ENCODE data around the gene CDC42EP2.

Gene CDC42EP2

DNA sequence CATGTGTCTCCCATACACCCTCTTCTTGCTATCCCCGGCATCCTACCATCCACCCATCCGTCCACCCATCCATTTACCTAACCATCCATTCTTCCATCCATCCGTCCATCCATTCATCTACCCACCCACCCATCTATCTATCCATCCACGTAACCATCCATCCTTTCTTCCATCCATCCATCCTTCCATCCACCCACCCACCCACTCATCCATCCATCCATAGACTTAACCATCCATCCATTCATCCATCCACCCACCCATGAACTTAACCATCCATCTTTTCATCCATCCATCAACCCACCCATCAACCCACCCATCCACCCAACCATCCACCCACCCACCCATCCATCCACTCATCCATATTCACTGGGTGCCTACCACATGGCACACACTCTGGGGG is 10.6 kb upstream of the CDC42EP2 start:
- no peak overlapping the region for H3K4me3 ChIP-seq (ENCODE audit: low read depth, low read length)
- no peak for TF ChIP-seq CTCF (conservative IDR thresholded peaks at IDR 0.05; ENCODE audit: low read depth, low read length)
- no peak for DNase-seq (ENCODE audit: low read depth)

DNA sequence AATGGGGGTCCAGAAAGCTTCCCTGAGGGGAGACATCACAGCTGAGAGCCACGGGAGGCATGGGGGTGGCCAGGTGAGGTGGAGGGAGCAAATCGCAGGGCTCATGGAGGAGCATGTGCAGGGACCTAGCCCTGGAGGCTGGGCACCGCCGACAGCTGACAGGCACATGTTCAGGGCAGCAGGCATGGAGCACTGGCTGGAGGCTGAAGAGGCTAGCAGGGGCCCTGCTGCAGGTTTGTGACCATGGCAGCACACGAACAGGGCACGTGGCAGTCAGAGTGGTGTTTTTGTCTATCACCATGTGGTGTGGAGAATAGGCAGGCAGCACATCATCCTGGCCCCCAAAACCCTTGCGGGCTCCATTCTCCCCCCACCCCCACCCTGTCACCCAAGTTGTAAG is 10.1 kb upstream of the CDC42EP2 start:
- no peak for TF ChIP-seq CTCF (conservative IDR thresholded peaks at IDR 0.05; ENCODE audit: low read depth, low read length)
- DNase-seq (ENCODE audit: low read depth), result no peak
- no peak overlapping the region for H3K4me3 ChIP-seq (ENCODE audit: low read depth, low read length)

DNA sequence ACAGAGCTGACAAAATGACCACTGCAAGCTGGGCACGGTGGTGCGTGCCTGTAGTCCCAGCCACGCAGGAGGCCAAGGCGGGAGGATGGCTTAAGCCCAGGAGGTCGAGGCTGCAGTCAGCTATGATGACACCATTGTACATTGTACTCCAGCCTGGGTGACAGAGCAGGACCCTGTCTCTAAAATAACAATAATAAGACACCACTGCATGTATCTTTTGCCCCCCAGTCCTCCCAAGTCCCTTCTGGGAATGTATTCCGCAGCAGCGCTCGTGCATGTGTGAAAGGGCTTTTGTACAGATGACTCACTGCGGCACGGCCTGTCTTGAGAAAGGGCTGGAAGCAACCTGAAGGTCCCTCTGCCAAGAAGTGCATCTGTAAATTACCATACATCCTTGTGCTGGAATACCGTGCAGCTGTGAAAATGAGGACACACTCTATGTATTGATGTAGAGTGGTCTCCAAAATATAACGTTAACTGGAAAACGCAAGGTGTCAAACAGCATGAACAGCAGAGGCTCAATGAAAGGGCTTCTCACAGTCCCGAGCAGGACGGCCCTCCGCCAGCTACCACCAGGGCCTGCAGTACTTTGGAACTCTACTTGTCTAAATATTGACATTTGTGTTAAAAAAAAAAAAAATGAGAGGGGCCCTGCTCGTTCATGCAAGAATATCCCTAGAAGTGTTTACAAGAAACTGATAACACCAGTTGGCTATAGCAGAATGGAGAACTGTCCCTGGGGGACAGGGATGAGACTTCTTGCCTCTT is 9.0 kb upstream of the CDC42EP2 start:
- TF ChIP-seq CTCF (conservative IDR thresholded peaks at IDR 0.05; ENCODE audit: low read depth, low read length), result no peak
- H3K4me3 ChIP-seq (ENCODE audit: low read depth, low read length), result no peak overlapping the region
- DNase-seq (ENCODE audit: low read depth), result peak; percentile 88

DNA sequence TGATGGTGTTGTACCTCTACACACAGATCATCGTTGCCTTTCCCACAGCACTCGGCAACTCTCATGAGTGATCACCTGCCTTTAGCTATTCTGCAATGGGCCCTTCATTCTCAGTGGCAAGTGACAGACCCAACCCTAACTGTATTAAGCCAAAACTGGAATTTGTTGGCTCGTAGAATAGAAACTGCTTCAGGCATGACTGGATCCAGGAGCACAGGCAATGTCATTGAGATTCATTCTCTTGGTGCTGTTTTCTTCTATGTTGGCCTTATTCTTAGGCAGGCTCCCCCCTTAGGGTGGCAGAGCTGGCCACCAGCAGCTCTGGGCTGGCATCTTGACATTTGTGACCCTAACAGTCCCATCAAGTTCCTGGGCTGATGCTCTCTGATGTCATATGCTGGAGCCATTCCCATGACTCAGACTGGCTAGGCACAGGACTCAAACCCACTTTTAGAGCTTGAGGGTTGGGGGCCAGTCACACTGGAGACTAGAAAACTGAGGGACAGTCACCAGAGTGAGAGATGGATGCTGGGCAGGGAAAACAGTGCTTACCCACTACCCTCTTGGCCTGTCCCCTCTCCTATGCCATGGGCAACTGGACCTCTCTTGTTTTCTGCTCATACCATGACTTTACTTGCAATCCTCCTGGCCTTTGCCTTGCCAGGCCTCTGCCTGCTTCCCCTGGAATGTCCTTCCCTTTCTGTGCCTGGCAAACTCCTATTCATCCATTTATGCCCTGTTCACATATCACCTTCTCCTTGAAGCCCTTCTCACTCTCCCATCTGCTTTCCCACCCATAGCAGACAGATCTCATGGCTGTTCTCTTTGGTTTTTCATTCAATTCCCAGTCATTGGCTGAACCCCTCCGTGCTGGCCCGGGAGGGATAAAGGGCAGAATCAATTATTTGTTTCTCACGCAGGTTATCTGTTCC is 7.1 kb upstream of the CDC42EP2 start:
- no peak overlapping the region for H3K4me3 ChIP-seq (ENCODE audit: low read depth, low read length)
- DNase-seq (ENCODE audit: low read depth), result no peak
- TF ChIP-seq CTCF (conservative IDR thresholded peaks at IDR 0.05; ENCODE audit: low read depth, low read length), result no peak

DNA sequence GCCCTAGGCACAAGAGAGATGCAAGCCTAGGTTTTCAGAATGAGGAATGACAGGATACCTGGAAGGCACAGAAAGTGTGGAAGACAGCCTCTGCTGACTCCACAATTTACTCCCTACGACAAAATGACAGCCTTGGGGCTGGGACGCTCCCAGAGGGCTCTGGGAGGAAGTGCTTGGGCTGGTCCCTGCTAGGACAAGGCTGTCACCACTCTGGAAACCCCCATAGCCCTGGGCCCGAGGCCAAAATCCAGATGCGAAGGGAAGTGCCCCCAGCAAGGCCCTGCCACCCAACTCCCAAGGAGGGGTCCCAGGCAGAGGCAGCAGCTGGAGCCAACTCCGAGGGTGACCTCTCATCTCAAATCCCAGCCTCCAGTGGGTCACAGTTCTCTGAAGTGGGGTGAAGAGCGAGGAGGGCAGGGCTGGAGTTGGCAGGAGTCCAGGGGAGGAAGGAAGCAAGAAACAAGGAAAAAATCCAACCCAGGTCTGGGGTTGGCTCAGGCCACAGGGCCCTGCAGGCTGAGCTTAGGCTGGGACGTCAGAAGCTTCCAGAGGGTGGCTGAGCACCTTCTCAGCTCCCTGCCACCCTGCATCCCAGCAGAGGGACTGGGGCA is 6.3 kb upstream of the CDC42EP2 start:
- H3K4me3 ChIP-seq (ENCODE audit: low read depth, low read length), result no peak overlapping the region
- peak; percentile 35 for DNase-seq (ENCODE audit: low read depth)
- no peak for TF ChIP-seq CTCF (conservative IDR thresholded peaks at IDR 0.05; ENCODE audit: low read depth, low read length)

DNA sequence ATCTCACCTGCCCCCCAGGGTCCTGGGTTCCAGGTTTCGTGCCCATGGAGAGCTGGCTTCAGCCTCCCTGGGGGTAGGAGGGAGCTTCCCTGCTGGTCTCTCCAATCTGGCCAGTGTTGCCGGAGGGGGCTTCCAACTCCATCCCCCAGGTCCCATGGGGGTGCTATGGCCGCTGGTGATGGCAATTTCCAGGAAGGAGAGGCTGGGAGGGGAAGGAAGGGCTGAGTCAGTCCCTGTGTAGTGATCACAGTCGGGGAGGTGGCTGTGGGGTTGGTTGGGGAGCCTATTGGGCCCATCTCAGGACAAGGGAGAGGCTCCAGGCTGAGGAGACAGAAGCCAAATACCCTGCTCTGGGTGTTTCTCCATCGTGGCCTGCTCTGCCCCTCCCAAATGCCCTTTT is 5.7 kb upstream of the CDC42EP2 start:
- no peak for DNase-seq (ENCODE audit: low read depth)
- no peak overlapping the region for H3K4me3 ChIP-seq (ENCODE audit: low read depth, low read length)
- no peak for TF ChIP-seq CTCF (conservative IDR thresholded peaks at IDR 0.05; ENCODE audit: low read depth, low read length)

Measured in choroid plexus epithelial cell (primary cell).